ENCODE data around the gene HNRNPK. TPM values are rescaled to one million over a fixed set of nuclear protein-coding genes. Genes with fewer than 3 reads are reported as not detected.

HNRNPK gene
- total RNA-seq = 566 TPM

GRCh38 chr9:83979812-83980394, at the start of gene HNRNPK:
HNRNPK (minus strand) TSS chr9:83980215; CDS start chr9:83978252, 1,963 bp downstream.

GRCh38 chr9:83980395-83981125, 545 bp upstream of the HNRNPK start, which contains the start of gene RMI1:
RMI1 (plus strand) TSS chr9:83980805; CDS start chr9:84000987, 20,182 bp downstream.

GRCh38 chr9:83920927-83921707, 58.9 kb downstream of the HNRNPK start, which contains the start of gene KIF27:
KIF27 (minus strand) TSS chr9:83921432; CDS start chr9:83915591, 5,841 bp downstream.

Small RNA genes within 50 kb of the gene (small RNA-seq; reads per million reads assigned to genes)
- not detected for gene RF00019 (ENCODE audit: low replicate concordance)

Other genes with a start within 250 kb of the HNRNPK start
- gene GKAP1, start 162.4 kb downstream of the HNRNPK start, total RNA-seq = 6.5 TPM
- gene KIF27, start 58.8 kb downstream of the HNRNPK start, total RNA-seq = 11.5 TPM
- 11.3 TPM for gene RMI1, start 590 bp upstream of the HNRNPK start, total RNA-seq

Data from metanephros (tissue), 2 donors.